GM21529 (cell line): ENCODE data around the gene PTBP2.
A peak's percentile ranks its signal among the peaks of the same experiment; 100 is the strongest.

Experiments used
- ATAC-seq: cut with Tn5 transposase; IDR thresholded peaks from one replicate; pipeline ENCODE4 v1.9.1; 2021; ENCODE audit not compliant: unreplicated experiment

Gene PTBP2

GRCh38 chr1:96721416-96722160 lies at the start of gene PTBP2:
TSS of gene PTBP2 (plus strand) at chr1:96721784. CDS start at chr1:96721865, 81 bp downstream.
- peak; percentile 94 for ATAC-seq

GRCh38 chr1:96674915-96675314 lies 46.7 kb upstream of the PTBP2 start:
- ATAC-seq: no peak

GRCh38 chr1:96682056-96682455 lies 39.5 kb upstream of the PTBP2 start:
- no peak for ATAC-seq

GRCh38 chr1:96683931-96684330 lies 37.7 kb upstream of the PTBP2 start:
- ATAC-seq: no peak

- no peak for ATAC-seq
Measured at GRCh38 chr1:96684744-96685143, 36.8 kb upstream of the PTBP2 start.

- no peak for ATAC-seq
Measured at GRCh38 chr1:96688767-96689166, 32.8 kb upstream of the PTBP2 start.

- ATAC-seq: no peak
Measured at GRCh38 chr1:96695954-96696353, 25.6 kb upstream of the PTBP2 start.

GRCh38 chr1:96698342-96698983 lies 23.1 kb upstream of the PTBP2 start:
- ATAC-seq: no peak

- no peak for ATAC-seq
Measured at GRCh38 chr1:96703186-96703585, 18.4 kb upstream of the PTBP2 start.

GRCh38 chr1:96707023-96707422 lies 14.6 kb upstream of the PTBP2 start:
- ATAC-seq: no peak

GRCh38 chr1:96708482-96708881 lies 13.1 kb upstream of the PTBP2 start:
- ATAC-seq: no peak

GRCh38 chr1:96710708-96711477 lies 10.7 kb upstream of the PTBP2 start:
- ATAC-seq: no peak

- ATAC-seq: no peak
Measured at GRCh38 chr1:96713649-96714048, 7.9 kb upstream of the PTBP2 start.

GRCh38 chr1:96714881-96715280 lies 6.7 kb upstream of the PTBP2 start:
- ATAC-seq: no peak

- ATAC-seq: no peak
Measured at GRCh38 chr1:96715482-96715881, 6.1 kb upstream of the PTBP2 start.

- peak; percentile 9 for ATAC-seq
Measured at GRCh38 chr1:96721053-96721415, 550 bp upstream of the PTBP2 start.

- peak; percentile 49 for ATAC-seq
Measured at GRCh38 chr1:96722161-96722922, 758 bp downstream of the PTBP2 start.

GRCh38 chr1:96722958-96723357 lies 1.4 kb downstream of the PTBP2 start:
- ATAC-seq: no peak

GRCh38 chr1:96723377-96723776 lies 1.8 kb downstream of the PTBP2 start:
- ATAC-seq: no peak

- ATAC-seq: no peak
Measured at GRCh38 chr1:96723936-96724335, 2.4 kb downstream of the PTBP2 start.

- ATAC-seq: no peak
Measured at GRCh38 chr1:96727860-96728259, 6.3 kb downstream of the PTBP2 start.
